Amniotic epithelial cell (primary cell): ENCODE results near the gene PDLIM5.
"Not testable (repeated sequence)": the region's sequence is repeated elsewhere in the genome, so short reads cannot be mapped to it uniquely, and the experiment has no call there.

Experiments
- DNase-seq: peaks from one replicate; pipeline ENCODE4 v3.0.0-alpha.2; 2010; ENCODE audit warnings: low read depth

PDLIM5 gene, protein sequence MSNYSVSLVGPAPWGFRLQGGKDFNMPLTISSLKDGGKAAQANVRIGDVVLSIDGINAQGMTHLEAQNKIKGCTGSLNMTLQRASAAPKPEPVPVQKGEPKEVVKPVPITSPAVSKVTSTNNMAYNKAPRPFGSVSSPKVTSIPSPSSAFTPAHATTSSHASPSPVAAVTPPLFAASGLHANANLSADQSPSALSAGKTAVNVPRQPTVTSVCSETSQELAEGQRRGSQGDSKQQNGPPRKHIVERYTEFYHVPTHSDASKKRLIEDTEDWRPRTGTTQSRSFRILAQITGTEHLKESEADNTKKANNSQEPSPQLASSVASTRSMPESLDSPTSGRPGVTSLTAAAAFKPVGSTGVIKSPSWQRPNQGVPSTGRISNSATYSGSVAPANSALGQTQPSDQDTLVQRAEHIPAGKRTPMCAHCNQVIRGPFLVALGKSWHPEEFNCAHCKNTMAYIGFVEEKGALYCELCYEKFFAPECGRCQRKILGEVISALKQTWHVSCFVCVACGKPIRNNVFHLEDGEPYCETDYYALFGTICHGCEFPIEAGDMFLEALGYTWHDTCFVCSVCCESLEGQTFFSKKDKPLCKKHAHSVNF

DNA sequence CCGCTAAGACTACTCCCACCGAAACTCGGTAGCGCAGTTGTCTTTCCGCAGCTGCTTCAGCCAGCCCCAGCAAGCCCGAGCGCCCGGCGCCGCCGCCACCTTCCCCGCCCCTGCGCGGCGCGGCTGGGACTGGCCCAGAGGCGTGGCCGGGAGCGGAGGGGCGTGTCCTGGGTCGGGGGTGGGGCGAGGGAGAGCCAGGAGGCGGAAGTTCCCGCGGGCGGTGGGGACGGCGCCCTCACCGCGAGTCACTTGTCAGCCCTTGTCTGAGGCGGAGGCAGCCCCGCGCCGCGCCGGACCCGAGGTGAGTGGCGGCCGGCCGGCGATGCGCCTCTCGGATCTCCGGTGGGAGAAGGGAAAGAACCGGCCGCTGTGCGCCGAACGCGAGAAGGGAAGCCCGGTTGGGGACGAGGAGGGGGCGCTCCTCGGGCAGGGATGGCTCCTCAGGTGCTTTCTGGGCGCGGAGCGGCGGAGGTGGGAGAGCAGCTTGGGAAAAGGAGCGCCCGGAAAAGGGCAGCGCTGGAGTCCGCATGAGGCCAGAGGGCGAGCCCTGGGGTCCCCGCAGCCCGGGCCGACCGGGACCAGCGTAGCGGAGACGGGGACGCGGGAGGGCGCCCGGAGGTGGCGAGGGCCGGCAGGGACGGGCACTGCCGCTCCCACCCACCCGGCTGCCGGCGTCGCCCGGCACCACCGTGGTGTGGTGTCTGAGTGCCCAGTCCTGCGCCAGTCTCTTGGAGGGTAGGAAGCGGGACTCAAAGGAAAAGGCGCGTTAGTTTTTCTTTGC lies at the start of gene PDLIM5:
TSS of gene PDLIM5 (plus strand) at position 248 of the 781 bp plus-strand sequence. CDS start 3,347 bp downstream, outside the sequence.
- DNase-seq, result peak; percentile 83

DNA sequence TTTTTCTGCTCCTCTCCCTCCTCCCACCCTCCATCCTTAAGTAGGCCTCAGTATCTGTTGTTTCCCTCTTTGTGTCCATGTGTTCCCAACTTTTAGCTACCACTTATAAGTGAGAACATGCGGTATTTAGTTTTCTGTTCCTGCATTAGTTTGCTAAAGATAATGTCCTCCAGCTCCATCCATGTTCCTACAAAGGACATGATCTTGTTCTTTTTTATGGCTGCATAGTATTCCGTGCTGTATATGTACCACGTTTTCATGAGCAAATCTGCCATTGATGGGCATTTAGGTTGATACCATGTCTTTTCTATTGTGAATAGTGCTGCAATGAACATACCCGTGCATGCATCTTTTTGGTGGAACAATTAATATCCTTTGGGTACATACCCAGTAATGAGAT lies 49.3 kb upstream of the PDLIM5 start:
- DNase-seq, result not testable (repeated sequence)

DNA sequence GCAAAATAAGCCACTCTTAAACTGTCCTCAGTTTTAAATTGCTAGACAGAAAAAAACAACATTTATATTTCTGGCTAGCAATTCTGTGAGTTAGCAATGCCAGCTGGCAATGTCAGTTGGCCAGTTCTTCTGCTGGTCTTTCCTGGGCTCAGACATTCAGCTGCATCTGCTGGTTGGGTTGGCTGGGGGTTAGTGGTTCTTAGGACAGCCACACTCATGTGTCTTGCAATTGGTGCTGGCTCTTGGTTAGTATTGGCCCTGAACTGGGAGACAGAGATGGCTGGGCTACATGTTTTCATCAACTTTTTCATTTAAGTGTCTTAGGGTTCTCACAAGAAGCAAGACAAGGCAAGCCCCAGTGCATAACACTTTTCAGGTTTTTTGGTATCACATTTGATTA lies 48.0 kb upstream of the PDLIM5 start:
- no peak for DNase-seq

DNA sequence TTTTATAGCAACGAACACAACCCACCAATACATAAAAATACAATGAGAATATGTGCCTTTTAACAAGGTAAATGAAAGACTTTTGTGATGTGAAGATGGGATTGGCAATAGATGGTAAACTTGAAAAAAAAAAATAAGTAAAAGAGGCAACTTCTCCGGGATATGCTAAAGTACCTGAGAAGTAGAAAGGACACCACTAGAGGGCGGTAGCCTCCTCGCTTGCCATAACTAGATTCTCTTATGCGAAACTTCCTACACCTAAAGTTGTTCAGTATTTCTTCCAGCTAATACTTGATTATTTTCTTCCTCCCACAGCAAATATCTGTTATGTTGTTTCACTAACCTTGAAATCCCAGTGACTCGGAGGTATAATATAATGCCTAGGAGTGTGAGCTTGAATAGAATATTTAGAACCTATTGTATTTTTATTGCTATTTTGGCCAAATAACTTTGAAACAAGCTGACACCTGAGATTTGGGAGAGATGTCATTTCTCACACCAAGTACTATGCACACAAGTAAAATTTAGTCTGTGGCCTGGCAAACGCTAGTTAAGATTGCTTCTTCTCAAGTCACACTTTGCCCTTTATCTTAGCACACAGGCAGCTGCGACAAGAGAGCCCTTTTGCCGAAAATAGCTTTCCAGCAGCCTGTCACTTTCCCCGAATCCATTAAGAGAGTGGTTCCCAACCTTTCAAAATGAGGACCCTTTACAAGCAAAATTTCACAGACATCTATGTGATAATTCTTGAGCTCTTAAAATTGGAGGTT lies 44.9 kb upstream of the PDLIM5 start:
- DNase-seq, result peak; percentile 87

DNA sequence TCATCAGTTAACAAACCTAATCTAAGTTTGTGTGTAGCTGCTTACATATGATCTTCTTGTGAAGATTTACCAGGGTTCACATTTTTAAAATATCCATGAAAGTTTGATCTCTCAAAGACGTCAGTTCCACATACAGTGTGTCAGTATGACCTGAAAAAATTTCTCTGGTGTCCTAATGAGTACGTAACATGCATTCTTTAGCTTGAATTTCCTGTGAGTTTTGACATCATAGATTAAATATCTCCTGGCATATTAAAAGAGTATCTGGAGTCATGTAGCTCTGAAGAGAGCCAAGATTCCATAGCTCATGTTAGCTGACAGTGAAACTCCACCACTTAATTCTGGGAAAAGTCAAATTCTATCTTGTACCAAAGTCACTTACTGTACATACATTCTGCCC lies 43.9 kb upstream of the PDLIM5 start:
- peak; percentile 54 for DNase-seq

DNA sequence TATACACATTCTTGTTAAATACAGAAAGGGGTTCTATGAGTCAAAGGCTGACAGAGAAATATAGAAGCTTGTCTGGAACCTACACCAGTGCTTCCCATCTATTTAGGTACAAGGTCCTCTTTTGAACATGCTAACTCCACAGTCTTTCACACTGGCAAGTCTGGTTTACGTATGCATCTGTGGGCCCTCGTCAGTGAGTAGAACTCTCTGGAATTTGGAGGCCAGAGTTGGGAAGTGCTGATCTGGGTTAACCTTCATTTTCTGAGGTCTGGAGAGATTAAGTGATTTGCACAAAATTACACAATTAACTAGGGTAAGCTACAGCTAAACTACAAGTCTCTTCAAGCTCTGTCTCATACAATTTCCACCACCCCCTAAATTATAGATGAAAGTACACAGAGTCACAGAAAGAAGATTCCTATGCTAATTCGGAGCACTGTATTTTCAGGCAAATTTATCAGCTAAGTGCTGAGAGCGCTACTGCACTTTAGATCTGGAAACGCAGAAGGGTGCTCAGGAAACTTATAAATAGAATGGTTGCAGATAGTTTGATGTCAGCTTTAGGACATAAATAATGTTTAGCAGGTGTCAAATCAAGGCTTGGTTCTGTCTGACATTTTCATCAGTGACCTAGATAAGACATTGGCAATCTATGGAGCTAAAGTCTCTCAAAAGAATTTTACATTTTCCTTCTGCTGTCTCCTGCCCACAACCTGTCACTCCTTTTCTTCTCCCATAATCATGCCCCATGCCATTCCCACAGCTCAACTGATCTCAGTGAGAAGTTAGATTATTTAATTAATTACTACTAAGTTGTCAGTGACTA lies 43.0 kb upstream of the PDLIM5 start:
- DNase-seq, result peak; percentile 99

DNA sequence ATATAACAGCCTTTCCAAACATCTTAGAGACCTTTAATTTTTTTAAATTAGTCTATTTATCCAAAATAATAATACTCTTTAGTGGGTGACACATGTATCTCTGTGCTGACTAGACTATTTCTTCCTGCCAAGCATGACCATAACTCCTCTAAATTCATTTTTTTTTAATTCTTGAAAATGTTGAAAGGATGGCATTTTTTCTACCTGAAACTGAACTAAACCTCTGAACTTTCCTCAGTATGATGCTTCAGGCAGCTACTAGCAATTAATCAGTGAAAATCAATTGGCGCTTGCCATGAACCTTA lies 42.4 kb upstream of the PDLIM5 start:
- no peak for DNase-seq

DNA sequence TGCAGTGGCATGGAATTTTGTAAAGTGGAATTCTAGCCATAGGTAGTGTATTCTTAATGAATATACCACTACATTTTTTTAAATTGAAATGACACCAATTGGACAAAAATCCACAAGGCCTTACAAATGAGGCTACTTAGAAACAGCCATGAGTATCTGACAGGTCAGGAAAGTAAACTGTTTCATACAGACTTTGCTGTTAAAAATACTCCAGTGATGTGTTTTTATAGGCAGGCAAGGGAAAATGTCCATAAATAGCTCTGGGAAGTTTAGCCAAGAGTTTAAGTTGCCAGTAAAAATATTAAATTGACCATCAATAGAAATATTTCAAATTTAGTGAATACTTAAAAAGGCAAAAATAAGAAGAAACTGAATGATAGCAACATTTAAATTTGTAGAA lies 41.8 kb upstream of the PDLIM5 start:
- DNase-seq, result no peak

DNA sequence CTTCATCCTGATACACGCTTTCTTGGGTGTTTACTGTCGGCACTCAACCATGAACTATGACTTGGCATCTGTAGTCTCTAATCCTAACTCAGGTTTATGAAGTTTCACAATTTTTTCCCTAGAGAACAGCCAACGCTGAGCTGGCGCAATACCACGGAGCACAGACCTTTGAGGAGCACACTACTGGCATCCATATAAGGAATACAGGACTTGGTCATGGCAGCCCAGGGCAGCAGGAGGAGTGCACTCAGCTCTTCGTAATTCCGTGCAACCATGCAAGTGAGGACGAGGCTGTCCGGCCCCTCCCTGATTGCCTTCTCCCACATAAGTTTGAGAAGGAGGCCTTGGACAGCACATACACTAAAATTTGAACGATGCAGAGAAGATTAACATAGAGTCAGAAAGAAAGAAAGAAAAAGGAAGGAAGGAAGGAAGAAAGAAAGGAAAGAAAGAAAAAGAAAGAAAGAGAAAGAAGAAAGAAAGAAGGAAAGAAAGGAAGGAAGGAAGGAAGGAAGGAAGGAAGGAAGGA lies 41.0 kb upstream of the PDLIM5 start:
- peak; percentile 99 for DNase-seq

DNA sequence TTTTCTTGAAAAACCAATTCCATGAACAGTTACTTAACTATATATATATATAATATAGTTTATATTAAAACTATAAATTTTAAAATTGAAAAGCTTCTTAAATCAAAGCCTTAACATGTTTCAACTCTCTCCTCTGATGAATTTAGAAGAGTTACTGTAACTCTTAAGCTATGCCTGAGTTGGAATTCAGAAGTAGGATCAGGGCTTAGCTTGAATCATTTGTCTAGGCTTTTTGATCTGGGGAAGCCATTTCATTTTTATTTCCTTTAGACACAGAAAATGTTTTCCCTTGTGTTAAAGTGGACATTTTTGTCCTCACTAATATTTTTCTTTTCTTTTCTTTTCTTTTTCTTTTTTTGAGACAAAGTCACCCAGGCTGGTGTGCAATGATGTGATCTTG lies 40.4 kb upstream of the PDLIM5 start:
- peak; percentile 33 for DNase-seq

DNA sequence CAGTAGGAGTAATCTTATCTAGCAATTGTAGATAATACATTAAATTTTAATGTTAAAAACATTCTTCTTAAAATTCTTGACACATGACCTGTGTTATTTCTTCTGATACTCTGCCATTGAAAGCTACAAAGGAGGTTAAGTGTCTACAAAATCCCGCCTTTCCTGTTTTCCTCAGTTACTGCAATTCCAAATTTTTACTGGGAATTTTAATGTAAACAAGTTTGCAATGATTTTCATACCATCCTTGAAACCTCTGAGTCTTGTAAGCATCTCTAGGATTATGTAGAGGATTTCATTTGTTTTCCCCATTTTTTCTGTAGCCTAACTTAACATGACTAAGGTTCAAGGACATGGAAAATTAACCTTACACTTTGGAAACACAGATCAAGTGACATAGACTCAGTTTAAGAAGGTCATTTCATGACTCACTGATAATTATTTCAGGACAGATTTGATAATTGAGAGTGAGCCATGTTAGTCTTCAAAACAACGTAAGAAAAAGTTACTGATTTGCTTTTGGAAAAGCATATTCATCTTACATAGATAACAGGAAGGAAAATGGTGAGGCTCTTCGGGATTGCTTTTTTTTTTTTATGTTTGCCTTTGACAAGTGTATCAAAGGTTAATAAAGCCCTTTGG lies 39.6 kb upstream of the PDLIM5 start:
- DNase-seq, result no peak

DNA sequence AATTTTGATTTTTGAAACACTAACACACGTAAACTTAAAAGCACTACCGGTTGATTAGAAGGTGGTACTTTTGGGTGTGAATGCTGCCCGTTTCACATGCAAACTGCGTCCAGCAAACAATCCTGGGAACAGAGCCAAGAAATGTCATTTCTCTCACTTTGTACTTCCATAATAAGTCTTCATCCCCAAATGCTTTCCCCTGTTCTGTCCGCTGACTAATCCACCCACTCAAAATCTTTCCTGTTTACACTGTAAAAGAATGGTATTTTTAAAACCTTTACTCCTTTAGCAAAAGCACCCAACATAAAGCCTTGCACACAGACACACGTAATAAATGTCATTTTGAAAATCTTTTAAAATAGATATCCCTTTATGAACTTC lies 39.1 kb upstream of the PDLIM5 start:
- DNase-seq, result peak; percentile 91

DNA sequence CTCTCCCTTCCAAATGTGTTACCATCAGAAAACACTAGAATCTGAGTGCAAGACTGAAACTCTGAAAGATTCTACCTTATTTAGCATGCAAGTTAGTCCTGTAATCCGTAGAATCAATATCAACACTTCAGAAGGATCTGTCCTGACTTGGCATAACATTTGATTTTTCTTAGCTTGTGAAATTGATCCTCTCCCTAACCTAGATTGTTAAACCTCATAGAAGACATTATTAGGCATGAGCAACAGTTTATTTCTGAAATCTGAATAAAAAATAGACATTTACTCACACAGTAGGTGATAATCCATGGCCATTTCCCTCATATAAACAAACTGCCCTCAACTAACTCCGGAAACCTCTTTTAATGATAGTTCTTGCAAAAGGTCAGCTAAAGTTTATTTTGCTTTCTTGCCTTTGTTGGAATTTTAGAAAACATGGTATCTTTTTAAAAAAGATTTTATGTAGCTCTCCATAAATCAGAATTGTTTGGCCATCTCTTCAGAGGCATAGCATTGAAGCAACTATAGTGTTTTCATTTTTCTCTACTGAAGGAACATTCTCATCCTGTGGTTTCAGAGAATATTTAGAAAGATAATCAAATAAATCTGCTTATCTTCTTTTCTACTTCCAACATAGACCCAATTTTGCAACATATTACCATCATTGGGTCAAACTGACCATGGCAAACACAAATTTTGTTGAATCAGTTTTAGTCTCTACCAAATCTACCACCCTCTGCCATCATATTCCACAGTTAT lies 38.5 kb upstream of the PDLIM5 start:
- DNase-seq, result peak; percentile 85

DNA sequence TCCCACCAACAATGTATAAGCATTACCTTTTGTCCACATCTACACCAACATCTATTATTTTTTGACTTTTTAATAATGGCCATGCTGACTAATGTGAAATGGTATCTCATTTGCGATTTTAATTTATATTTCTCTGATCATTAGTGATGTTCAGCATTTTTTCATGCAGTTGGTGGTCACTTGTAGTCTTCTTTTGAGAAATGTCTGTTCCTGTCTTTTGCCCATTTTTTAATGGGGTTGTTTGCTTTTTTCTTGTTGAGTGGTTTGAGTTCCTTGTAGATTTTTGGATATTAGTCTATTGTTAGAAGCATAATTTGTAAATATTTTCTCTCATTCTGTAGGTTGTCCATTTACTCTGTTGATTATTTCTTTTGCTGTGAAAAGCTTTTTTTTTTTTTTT lies 36.8 kb upstream of the PDLIM5 start:
- no peak for DNase-seq

DNA sequence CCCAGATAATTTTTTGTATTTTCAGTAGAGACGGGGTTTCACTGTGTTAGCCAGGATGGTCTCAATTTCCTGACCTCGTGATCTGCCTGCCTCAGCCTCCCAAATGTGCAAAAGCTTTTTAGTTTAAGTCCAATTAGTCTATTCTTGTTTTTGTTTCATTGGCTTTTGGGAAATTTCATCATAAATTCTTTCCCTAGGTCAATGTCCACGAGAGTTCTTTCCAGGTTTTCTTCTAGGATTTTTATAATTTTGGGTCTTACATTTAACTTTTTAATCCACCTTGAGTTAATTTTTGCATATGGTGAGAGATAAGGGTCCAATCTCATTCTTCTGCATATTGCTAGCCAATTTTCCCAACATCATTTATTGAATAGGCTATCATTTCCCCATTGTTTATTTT lies 36.3 kb upstream of the PDLIM5 start:
- no peak for DNase-seq

DNA sequence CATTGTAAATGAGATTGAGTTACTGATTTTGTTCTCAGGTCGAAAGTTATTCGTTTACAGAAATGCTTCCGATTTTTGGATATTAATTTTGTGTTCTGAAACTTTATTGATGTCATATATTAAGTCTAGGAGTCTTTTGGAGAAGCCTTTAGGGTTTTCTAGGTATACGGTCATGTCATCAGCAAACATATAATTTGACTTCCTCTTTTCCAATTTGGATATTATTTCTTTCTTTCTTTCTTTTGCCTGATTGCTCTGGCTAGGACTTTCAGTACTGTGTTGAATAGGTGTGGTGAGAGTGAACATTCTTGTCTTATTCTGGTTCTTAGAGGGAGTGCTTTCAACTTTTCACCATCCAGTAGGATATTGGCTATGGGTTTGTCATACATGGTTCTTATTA lies 35.4 kb upstream of the PDLIM5 start:
- DNase-seq, result no peak

DNA sequence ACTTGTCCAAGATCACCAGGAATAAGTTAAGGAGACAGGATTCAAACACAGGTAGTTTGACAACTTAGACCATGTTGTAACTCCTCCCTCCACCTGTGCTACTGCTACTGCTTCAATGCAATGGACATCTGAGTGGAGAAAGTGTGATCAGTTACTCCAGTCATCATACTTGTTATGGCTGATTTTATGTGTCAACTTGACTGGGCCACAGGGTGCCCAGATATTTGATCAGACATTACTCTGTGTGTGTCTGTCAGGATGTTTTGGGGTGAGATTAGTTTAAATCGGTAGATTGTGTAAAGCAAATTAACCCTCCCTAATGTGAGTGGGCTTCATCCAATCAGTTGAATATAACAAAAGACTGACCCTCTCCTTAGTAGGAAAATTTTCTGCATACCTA lies 34.8 kb upstream of the PDLIM5 start:
- DNase-seq, result no peak

DNA sequence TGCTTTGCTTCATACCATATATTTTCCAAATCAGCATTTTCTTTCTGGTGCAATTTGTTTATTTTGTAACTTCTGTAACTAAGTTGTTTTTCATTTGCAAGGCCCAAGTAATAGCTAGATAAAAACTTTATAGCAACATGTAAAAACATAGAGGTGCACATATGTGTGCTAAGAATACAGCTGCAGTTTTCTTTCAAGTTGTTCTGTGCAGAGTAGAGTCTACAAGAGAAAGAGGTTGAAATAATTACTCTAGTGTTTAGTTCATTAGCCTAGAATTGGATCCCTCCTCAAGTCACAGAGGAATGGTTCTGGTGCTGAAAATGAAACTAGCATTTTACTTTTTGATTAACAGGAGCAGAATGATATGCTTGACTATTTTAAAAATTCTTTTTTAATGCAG lies 32.2 kb upstream of the PDLIM5 start:
- DNase-seq, result no peak

DNA sequence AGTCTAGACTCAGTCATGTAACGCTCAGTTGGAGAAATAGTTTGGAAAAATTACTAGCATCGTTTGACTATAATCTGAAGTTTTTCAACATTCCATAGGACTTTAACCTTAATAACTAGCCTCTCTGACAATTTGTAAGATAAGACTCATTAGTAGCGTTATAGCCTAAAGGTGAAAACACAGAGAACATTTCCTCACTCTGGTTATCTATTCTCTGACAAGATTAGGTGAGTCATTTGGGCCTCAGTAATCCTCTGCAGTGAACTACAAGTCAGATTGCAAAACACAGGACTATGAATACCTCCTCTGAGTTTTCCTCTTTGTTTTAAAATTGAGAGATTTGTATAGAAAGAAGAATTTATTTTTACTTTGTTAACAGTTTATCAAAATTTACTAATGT lies 31.8 kb upstream of the PDLIM5 start:
- peak; percentile 97 for DNase-seq

DNA sequence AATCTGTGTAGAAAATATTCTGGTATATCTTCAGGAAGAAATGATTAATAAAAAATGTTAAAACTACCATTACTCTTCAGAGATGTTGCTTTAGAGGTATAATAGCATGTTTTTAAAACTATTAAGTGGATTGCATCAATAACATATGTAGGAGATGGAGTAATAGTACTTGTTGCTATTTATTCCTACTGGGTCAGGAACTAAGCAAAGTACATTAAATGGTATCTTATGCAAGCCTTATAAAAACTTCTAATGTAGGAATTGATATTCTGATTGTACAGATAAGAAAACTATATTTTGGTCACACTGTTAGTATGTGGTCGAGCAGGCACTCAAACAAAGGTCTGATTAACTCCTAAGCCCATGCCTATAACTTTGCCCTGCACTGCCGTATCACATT lies 31.4 kb upstream of the PDLIM5 start:
- peak; percentile 73 for DNase-seq
